SK-N-SH (cell line): ENCODE results near the gene GPR107. TPM values are rescaled to one million over a fixed set of nuclear protein-coding genes. Genes with fewer than 3 reads are reported as not detected.

Experiments
- CTCF ChIA-PET: fragments of 300-600, 350-600 bp; formaldehyde crosslinking; extraction: SDS; loops from one replicate; lab custom pipeline; 2021; lab: Yijun Ruan, JAX
- POLR2A ChIA-PET: fragments of 350-600 bp; sonication (Branson Sonifier 250); formaldehyde crosslinking; extraction: SDS; loops from one replicate; lab custom pipeline; 2020; ENCODE audit warnings: antibody characterized with exemption, inconsistent platforms; lab: Yijun Ruan, JAX
- DNase-seq: peaks from one replicate; pipeline ENCODE4 v3.0.0; 2012
- H2AFZ ChIP-seq: fragments of 200-600 bp; sonication (generic); 2 replicates; pipeline ENCODE4 v1.8.1; 2016; ENCODE audit warnings: antibody characterized with exemption, mild to moderate bottlenecking, low read depth
- H3F3A ChIP-seq: fragments of 200-600 bp; sonication (generic); replicated peaks from 2 replicates; pipeline ENCODE3; 2016; ENCODE audit warnings: antibody characterized with exemption, mild to moderate bottlenecking; ENCODE audit not compliant: insufficient read depth
- H3K27ac ChIP-seq, 2 experiments: fragments of 200-500 bp in 1 of 2; fragments of 200-600 bp in 1 of 2; sonication (Bioruptor generic) in 1 of 2; sonication (generic), shearing (Covaris generic) in 1 of 2; 2 replicates each; pipeline versions ENCODE4 v1.5.1 to v1.6.1; 2014 to 2016; ENCODE audit warnings: low read depth in 2 of 2, inconsistent platforms in 1 of 2, low read length in 1 of 2, mild to moderate bottlenecking in 1 of 2, mixed read lengths in 1 of 2
- H3K27me3 ChIP-seq: fragments of 200-600 bp; sonication (generic), shearing (Covaris generic); 2 replicates; pipeline ENCODE4 v1.6.1; 2016; ENCODE audit warnings: mixed run types; ENCODE audit not compliant: insufficient read depth
- H3K36me3 ChIP-seq, 2 experiments: fragments of 200-500 bp in 1 of 2; fragments of 200-600 bp in 1 of 2; sonication (Bioruptor generic) in 1 of 2; sonication (generic) in 1 of 2; replicated peaks in 1 of 2; 2 replicates each; pipeline versions ENCODE3 to v1.5.1; 2014 to 2016; ENCODE audit warnings: low read length in 1 of 2, mild to moderate bottlenecking in 1 of 2; ENCODE audit not compliant: insufficient read depth in 2 of 2, control insufficient read depth in 1 of 2
- H3K4me1 ChIP-seq, 2 experiments: fragments of 200-500 bp in 1 of 2; fragments of 200-600 bp in 1 of 2; sonication (Bioruptor generic) in 1 of 2; sonication (generic), shearing (Covaris generic) in 1 of 2; 2 replicates each; pipeline versions ENCODE4 v1.5.1 to v1.6.1; 2014 to 2016; ENCODE audit warnings: low read depth in 1 of 2, low read length in 1 of 2, mixed run types in 1 of 2; ENCODE audit not compliant: insufficient read depth in 2 of 2, control insufficient read depth in 1 of 2
- H3K4me2 ChIP-seq: fragments of 200-600 bp; sonication (generic), shearing (Covaris generic); 2 replicates; pipeline ENCODE4 v1.6.1; 2017; ENCODE audit warnings: mixed run types
- H3K4me3 ChIP-seq, 2 experiments: fragments of 200-500 bp in 1 of 2; fragments of 200-600 bp in 1 of 2; sonication (Bioruptor generic) in 1 of 2; sonication (generic), shearing (Covaris generic) in 1 of 2; 2 replicates each; pipeline versions ENCODE4 v1.5.1 to v1.8.1; 2014 to 2016; ENCODE audit warnings: low read depth in 2 of 2, inconsistent platforms in 1 of 2, low read length in 1 of 2, mild to moderate bottlenecking in 1 of 2, mixed read lengths in 1 of 2, moderate library complexity in 1 of 2
- H3K79me2 ChIP-seq: fragments of 200-600 bp; sonication (generic); 2 replicates; pipeline ENCODE4 v1.8.1; 2017; ENCODE audit warnings: mild to moderate bottlenecking; ENCODE audit not compliant: insufficient read depth
- H3K9ac ChIP-seq: fragments of 200-600 bp; sonication (generic); 2 replicates; pipeline ENCODE4 v1.6.1; 2017; ENCODE audit warnings: mixed run types
- H3K9me2 ChIP-seq: fragments of 200-600 bp; sonication (generic); 2 replicates; pipeline ENCODE4 v1.6.1; 2017; ENCODE audit warnings: mixed run types
- H3K9me3 ChIP-seq: fragments of 200-600 bp; sonication (generic); 2 replicates; pipeline ENCODE4 v1.6.1; 2017; ENCODE audit warnings: mixed run types, mild to moderate bottlenecking, moderate library complexity
- H4K20me1 ChIP-seq: fragments of 200-600 bp; sonication (generic); 2 replicates; pipeline ENCODE4 v1.6.1; 2017; ENCODE audit warnings: mild to moderate bottlenecking, mixed run types; ENCODE audit not compliant: insufficient read depth
- FOSL2 ChIP-seq: IDR thresholded peaks from 2 replicates; pipeline ENCODE4 v1.4.0; 2012; ENCODE audit warnings: low read depth, mild to moderate bottlenecking, moderate library complexity, borderline replicate concordance
- FOXJ3 ChIP-seq: sonication (generic); formaldehyde crosslinking; IDR thresholded peaks from 2 replicates; pipeline ENCODE4 v1.5.1; 2020; ENCODE audit warnings: mild to moderate bottlenecking, missing genetic modification reagents
- GABPA ChIP-seq: IDR thresholded peaks from 2 replicates; pipeline ENCODE4 v1.4.0; 2012; ENCODE audit warnings: low read depth, mild to moderate bottlenecking
- GATA2 ChIP-seq: sonication (generic); formaldehyde crosslinking; IDR thresholded peaks from 2 replicates; pipeline ENCODE4 v1.5.0; 2020; ENCODE audit warnings: mild to moderate bottlenecking, missing genetic modification reagents
- JUND ChIP-seq: IDR thresholded peaks from 2 replicates; pipeline ENCODE4 v1.4.0; 2012
- MEF2A ChIP-seq: IDR thresholded peaks from 2 replicates; pipeline ENCODE4 v1.4.0; 2012; ENCODE audit warnings: low read depth, borderline replicate concordance
- RAD21 ChIP-seq: IDR thresholded peaks from 2 replicates; pipeline ENCODE4 v1.6.1; 2012; ENCODE audit warnings: mild to moderate bottlenecking, low read length
- RCOR1 ChIP-seq: fragments of 150-350 bp; IDR thresholded peaks from 2 replicates; pipeline ENCODE4 v1.6.1; 2017; ENCODE audit warnings: antibody characterized with exemption, low read length
- RFX5 ChIP-seq: IDR thresholded peaks from 2 replicates; pipeline ENCODE4 v1.6.1; 2012; ENCODE audit warnings: mild to moderate bottlenecking, improper control_type of control experiment, low read length
- RXRA ChIP-seq: IDR thresholded peaks from 2 replicates; pipeline ENCODE4 v1.4.0; 2012; ENCODE audit warnings: low read depth, mild to moderate bottlenecking, borderline replicate concordance
- SIN3A ChIP-seq: IDR thresholded peaks from 2 replicates; pipeline ENCODE4 v1.6.1; 2012; ENCODE audit warnings: low read depth, mild to moderate bottlenecking, low read length, moderate library complexity, borderline replicate concordance
- TAF1 ChIP-seq: IDR thresholded peaks from 2 replicates; pipeline ENCODE4 v1.6.1; 2012; ENCODE audit warnings: low read depth, mild to moderate bottlenecking, low read length, moderate library complexity, borderline replicate concordance
- YY1 ChIP-seq: IDR thresholded peaks from 2 replicates; pipeline ENCODE4 v1.4.0; 2012; ENCODE audit warnings: low read depth, mild to moderate bottlenecking
- WGBS: methylation state at CpG from one replicate; pipeline ENCODE4 v1.1.6; 2017; ENCODE audit warnings: low lambda C conversion rate; 5-methylcytosine and 5-hydroxymethylcytosine counted together
- polyA plus RNA-seq, 3 experiments: library from polyadenylated mRNA; depleted of rRNA; stranded (reverse); fragments of >200 nt; gene quantifications; 2 replicates each; pipeline ENCODE4 v1.2.3, GENCODE V29; 2012
- TF ChIP-seq, protein P1 (sequence below): IDR thresholded peaks from 2 replicates; pipeline ENCODE4 v1.4.0; 2012; ENCODE audit warnings: low read depth, borderline replicate concordance
- TF ChIP-seq, protein P2 (sequence below): IDR thresholded peaks from 2 replicates; pipeline ENCODE4; 2012
- TF ChIP-seq, protein P3 (sequence below): IDR thresholded peaks from 2 replicates; pipeline ENCODE4 v1.4.0; 2012; ENCODE audit warnings: low read depth
- TF ChIP-seq, protein P4 (sequence below): IDR thresholded peaks from 2 replicates; pipeline ENCODE4 v1.6.1; 2012; ENCODE audit warnings: mild to moderate bottlenecking, low read depth, low read length, moderate library complexity
- TF ChIP-seq, protein P5 (sequence below): fragments of 200-600 bp; sonication (generic); IDR thresholded peaks from 2 replicates; pipeline ENCODE4 v1.6.1; 2017; ENCODE audit warnings: antibody characterized with exemption, mild to moderate bottlenecking, moderate library complexity

Gene GPR107
- polyA plus RNA-seq, 1 of the 3 experiments (the other 2 are of a cell fraction), result 23.0 TPM

DNA sequence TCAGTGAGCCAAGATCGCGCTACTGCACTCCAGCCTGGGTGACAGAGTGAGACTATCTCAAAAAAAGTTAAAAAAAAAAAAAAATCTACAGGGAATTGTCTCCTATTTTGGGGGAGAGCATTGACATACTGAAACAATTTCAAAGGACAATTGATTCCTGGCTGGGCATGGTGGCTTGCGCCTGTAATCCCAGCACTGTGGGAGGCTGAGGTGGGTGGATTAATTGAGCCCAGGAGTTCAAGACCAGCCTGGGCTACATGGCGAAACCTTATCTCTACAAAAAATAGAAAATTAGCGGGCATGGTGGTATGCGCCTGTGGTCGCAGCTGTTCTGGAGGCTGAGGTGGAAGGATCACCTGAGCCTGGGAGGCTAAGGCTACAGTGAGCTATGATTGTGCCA lies 30.6 kb downstream of the GPR107 start:
- Histone ChIP-seq H3K4me1 (no peaks in the 10 kb centered on the region), H3K9me3 (no peaks in the 10 kb centered on the region), H3K9ac (no peak overlapping the region), H4K20me1 (no peaks in the 10 kb centered on the region), H3F3A (no peaks in the 10 kb centered on the region), H3K79me2 (no peaks in the 10 kb centered on the region), H3K4me2 (no peak overlapping the region), H3K27ac (no peak overlapping the region), H3K9me2 (no peaks in the 10 kb centered on the region), H3K4me3 (no peak overlapping the region), H2AFZ (no peak overlapping the region), H3K27me3 (no peaks in the 10 kb centered on the region), H3K36me3 (peaks cover 38 to 42% of the 10 kb centered on the region in 2 experiments)
- WGBS, result 99% methylated on average over 7 of the region's 7 CpGs
- ChIA-PET CTCF (no interaction called here), POLR2A (no interaction called here)
- DNase-seq, result no peak
- TF ChIP-seq, protein P1, sequence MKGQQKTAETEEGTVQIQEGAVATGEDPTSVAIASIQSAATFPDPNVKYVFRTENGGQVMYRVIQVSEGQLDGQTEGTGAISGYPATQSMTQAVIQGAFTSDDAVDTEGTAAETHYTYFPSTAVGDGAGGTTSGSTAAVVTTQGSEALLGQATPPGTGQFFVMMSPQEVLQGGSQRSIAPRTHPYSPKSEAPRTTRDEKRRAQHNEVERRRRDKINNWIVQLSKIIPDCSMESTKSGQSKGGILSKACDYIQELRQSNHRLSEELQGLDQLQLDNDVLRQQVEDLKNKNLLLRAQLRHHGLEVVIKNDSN, result no peak
- TF ChIP-seq, protein P2, sequence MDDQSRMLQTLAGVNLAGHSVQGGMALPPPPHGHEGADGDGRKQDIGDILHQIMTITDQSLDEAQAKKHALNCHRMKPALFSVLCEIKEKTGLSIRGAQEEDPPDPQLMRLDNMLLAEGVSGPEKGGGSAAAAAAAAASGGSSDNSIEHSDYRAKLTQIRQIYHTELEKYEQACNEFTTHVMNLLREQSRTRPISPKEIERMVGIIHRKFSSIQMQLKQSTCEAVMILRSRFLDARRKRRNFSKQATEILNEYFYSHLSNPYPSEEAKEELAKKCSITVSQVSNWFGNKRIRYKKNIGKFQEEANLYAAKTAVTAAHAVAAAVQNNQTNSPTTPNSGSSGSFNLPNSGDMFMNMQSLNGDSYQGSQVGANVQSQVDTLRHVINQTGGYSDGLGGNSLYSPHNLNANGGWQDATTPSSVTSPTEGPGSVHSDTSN, result no peak
- no peak for TF ChIP-seq YY1

DNA sequence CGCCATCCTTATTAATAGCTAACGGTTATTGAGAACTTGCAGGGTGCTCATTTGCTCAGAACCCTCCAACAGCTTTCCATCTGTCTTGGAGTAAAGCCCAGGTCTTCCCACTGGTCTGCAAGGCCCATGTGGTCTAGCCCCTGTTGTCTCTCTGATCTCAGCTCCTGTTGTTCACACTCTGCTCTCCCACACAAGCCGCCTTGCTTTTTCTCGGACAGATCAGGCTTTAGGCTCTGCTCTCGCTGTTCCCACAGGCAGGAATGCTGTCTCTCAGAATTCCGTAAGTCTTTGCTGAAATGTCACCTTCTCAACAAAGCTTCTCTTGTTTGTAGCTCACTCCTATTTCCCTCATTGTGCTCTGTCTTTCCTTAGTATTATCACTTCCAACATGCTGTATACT lies 34.3 kb downstream of the GPR107 start:
- Histone ChIP-seq H3K4me2 (no peak overlapping the region), H3K4me1 (no peaks in the 10 kb centered on the region), H3K9me2 (no peaks in the 10 kb centered on the region), H3K9me3 (no peaks in the 10 kb centered on the region), H3F3A (no peaks in the 10 kb centered on the region), H3K9ac (no peak overlapping the region), H2AFZ (no peak overlapping the region), H3K27ac (no peak overlapping the region), H3K27me3 (no peaks in the 10 kb centered on the region), H3K36me3 (peaks cover 35 to 47% of the 10 kb centered on the region in 2 experiments), H4K20me1 (no peaks in the 10 kb centered on the region), H3K4me3 (no peak overlapping the region), H3K79me2 (no peaks in the 10 kb centered on the region)
- 98% methylated on average over 6 of the region's 6 CpGs for WGBS
- CTCF ChIA-PET, result interaction anchor here (0.9 to 1.4 kb wide), 3 partner anchors 13 to 340 kb away, joined by 4 read pairs; no protein-coding TSS in a partner anchor
- DNase-seq, result no peak
- POLR2A ChIA-PET, result no interaction called here
- TF ChIP-seq FOSL2, result no peak
- no peak for TF ChIP-seq RFX5
- TF ChIP-seq JUND, result no peak
- TF ChIP-seq GATA2 (CRISPR knock-in tag), result no peak
- no peak for TF ChIP-seq RCOR1
- TF ChIP-seq, protein P1, result no peak
- no peak for TF ChIP-seq TAF1
- TF ChIP-seq, protein P3, sequence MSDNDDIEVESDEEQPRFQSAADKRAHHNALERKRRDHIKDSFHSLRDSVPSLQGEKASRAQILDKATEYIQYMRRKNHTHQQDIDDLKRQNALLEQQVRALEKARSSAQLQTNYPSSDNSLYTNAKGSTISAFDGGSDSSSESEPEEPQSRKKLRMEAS, result no peak
- TF ChIP-seq, protein P4, sequence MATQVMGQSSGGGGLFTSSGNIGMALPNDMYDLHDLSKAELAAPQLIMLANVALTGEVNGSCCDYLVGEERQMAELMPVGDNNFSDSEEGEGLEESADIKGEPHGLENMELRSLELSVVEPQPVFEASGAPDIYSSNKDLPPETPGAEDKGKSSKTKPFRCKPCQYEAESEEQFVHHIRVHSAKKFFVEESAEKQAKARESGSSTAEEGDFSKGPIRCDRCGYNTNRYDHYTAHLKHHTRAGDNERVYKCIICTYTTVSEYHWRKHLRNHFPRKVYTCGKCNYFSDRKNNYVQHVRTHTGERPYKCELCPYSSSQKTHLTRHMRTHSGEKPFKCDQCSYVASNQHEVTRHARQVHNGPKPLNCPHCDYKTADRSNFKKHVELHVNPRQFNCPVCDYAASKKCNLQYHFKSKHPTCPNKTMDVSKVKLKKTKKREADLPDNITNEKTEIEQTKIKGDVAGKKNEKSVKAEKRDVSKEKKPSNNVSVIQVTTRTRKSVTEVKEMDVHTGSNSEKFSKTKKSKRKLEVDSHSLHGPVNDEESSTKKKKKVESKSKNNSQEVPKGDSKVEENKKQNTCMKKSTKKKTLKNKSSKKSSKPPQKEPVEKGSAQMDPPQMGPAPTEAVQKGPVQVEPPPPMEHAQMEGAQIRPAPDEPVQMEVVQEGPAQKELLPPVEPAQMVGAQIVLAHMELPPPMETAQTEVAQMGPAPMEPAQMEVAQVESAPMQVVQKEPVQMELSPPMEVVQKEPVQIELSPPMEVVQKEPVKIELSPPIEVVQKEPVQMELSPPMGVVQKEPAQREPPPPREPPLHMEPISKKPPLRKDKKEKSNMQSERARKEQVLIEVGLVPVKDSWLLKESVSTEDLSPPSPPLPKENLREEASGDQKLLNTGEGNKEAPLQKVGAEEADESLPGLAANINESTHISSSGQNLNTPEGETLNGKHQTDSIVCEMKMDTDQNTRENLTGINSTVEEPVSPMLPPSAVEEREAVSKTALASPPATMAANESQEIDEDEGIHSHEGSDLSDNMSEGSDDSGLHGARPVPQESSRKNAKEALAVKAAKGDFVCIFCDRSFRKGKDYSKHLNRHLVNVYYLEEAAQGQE, result no peak
- no peak for TF ChIP-seq FOXJ3 (CRISPR knock-in tag)
- TF ChIP-seq SIN3A, result no peak
- TF ChIP-seq, protein P2, result no peak
- TF ChIP-seq RXRA, result no peak
- TF ChIP-seq GABPA, result no peak
- no peak for TF ChIP-seq MEF2A
- TF ChIP-seq, protein P5, sequence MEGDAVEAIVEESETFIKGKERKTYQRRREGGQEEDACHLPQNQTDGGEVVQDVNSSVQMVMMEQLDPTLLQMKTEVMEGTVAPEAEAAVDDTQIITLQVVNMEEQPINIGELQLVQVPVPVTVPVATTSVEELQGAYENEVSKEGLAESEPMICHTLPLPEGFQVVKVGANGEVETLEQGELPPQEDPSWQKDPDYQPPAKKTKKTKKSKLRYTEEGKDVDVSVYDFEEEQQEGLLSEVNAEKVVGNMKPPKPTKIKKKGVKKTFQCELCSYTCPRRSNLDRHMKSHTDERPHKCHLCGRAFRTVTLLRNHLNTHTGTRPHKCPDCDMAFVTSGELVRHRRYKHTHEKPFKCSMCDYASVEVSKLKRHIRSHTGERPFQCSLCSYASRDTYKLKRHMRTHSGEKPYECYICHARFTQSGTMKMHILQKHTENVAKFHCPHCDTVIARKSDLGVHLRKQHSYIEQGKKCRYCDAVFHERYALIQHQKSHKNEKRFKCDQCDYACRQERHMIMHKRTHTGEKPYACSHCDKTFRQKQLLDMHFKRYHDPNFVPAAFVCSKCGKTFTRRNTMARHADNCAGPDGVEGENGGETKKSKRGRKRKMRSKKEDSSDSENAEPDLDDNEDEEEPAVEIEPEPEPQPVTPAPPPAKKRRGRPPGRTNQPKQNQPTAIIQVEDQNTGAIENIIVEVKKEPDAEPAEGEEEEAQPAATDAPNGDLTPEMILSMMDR, result no peak
- TF ChIP-seq RAD21, result no peak
